GM12878 (cell line): ENCODE measurements around the gene RAB11A. TPM values are rescaled to one million over a fixed set of nuclear protein-coding genes. Genes with fewer than 3 reads are reported as not detected.

ENCODE experiments used
- ASH2L ChIP-seq: fragments of 300-600, 200-600 bp; sonication (generic); IDR thresholded peaks from 2 replicates; pipeline ENCODE4 v1.6.1; 2017; ENCODE audit warnings: low read depth, mild to moderate bottlenecking, borderline replicate concordance
- E4F1 ChIP-seq: fragments of 450-650 bp; IDR thresholded peaks from 2 replicates; pipeline ENCODE4 v1.6.1; 2018; ENCODE audit warnings: borderline replicate concordance, mild to moderate bottlenecking; ENCODE audit not compliant: partially characterized antibody
- EGR1 ChIP-seq, 2 experiments: IDR thresholded peaks; 1 replicate in 1 of 2; 2 replicates in 1 of 2; pipeline ENCODE4 v1.6.1; 2011 to 2012; ENCODE audit warnings: low read depth in 2 of 2, low read length in 2 of 2, borderline replicate concordance in 1 of 2, mild to moderate bottlenecking in 1 of 2, moderate library complexity in 1 of 2
- IRF4 ChIP-seq: IDR thresholded peaks from 2 replicates; pipeline ENCODE4 v1.6.1; 2011; ENCODE audit warnings: low read depth, low read length
- MYB ChIP-seq: fragments of 150-350 bp; IDR thresholded peaks from 2 replicates; pipeline ENCODE4 v1.6.1; 2014; ENCODE audit warnings: mild to moderate bottlenecking, low read depth, low read length, borderline replicate concordance
- NBN ChIP-seq: fragments of 450-650 bp; IDR thresholded peaks from 2 replicates; pipeline ENCODE4 v1.6.1; 2016
- NFIC ChIP-seq: IDR thresholded peaks from 2 replicates; pipeline ENCODE4 v1.6.1; 2012; ENCODE audit warnings: low read depth, mild to moderate bottlenecking, inconsistent platforms, low read length, moderate library complexity
- RB1 ChIP-seq: fragments of 450-650 bp; formaldehyde crosslinking; IDR thresholded peaks from 2 replicates; pipeline ENCODE4 v1.6.1; 2017; ENCODE audit warnings: mild to moderate bottlenecking, borderline replicate concordance
- SIN3A ChIP-seq: IDR thresholded peaks from 2 replicates; pipeline ENCODE4 v1.6.1; 2012; ENCODE audit warnings: low read depth, low read length, improper control_type of control experiment
- SPI1 ChIP-seq: IDR thresholded peaks from 2 replicates; pipeline ENCODE4 v1.6.1; 2011; ENCODE audit warnings: low read depth, mild to moderate bottlenecking, low read length, moderate library complexity, borderline replicate concordance; ENCODE audit not compliant: insufficient read depth
- SREBF2 ChIP-seq: IDR thresholded peaks from 2 replicates; pipeline ENCODE4 v1.6.1; 2012; ENCODE audit warnings: mild to moderate bottlenecking, low read length
- SRF ChIP-seq, 2 experiments: IDR thresholded peaks; 2 replicates each; pipeline ENCODE4 v1.6.1; 2011; ENCODE audit warnings: low read depth in 2 of 2, low read length in 2 of 2, mild to moderate bottlenecking in 1 of 2, moderate library complexity in 1 of 2
- TBL1XR1 ChIP-seq: IDR thresholded peaks from 2 replicates; pipeline ENCODE4 v1.6.1; 2012; ENCODE audit warnings: low read depth, low read length, improper control_type of control experiment
- ZBTB33 ChIP-seq: fragments of 450-650 bp; IDR thresholded peaks from 2 replicates; pipeline ENCODE4 v1.6.1; 2017; ENCODE audit warnings: mild to moderate bottlenecking
- ZNF217 ChIP-seq: fragments of 450-650 bp; IDR thresholded peaks from 2 replicates; pipeline ENCODE4 v1.6.1; 2017; ENCODE audit warnings: antibody characterized with exemption, mild to moderate bottlenecking
- ZNF687 ChIP-seq: fragments of 450-650 bp; IDR thresholded peaks from 2 replicates; pipeline ENCODE4 v1.6.1; 2017; ENCODE audit warnings: mild to moderate bottlenecking, moderate library complexity
- polyA plus RNA-seq, 11 experiments: library from polyadenylated mRNA; depleted of rRNA in 4 of 11; unstranded in 6 of 11; stranded (reverse) in 5 of 11; fragments of >200 nt; fragmentation: Nextera tagmentation in 4 of 11; fragmentation: Illumina TruSeq in 1 of 11; extraction: Ambion mirVana in 4 of 11; extraction: Trizol in 1 of 11; gene quantifications; 1 replicate in 1 of 11; 2 replicates in 10 of 11; pipeline versions ENCODE4 v1.2.1 to v1.2.3, GENCODE V29; 2011 to 2016; ENCODE audit warnings: inconsistent platforms in 2 of 11, missing spikeins in 2 of 11, low read depth in 1 of 11
- total RNA-seq, 4 experiments: library from RNA; depleted of rRNA in 3 of 4; stranded (reverse); fragments of >200 nt in 3 of 4; fragmentation: Illumina TruSeq in 1 of 4; extraction: Trizol in 1 of 4; gene quantifications; 2 replicates each; pipeline versions ENCODE4 v1.2.1 to v1.2.3, GENCODE V29; 2013 to 2021
- TF ChIP-seq, protein P1 (sequence below): fragments of 450-650 bp; IDR thresholded peaks from 2 replicates; pipeline ENCODE4 v1.6.1; 2017; ENCODE audit warnings: low read depth, mild to moderate bottlenecking, moderate library complexity
- TF ChIP-seq, protein P2 (sequence below): fragments of 450-650 bp; conservative IDR thresholded peaks from 2 replicates; pipeline ENCODE4 v1.6.1; 2017; ENCODE audit warnings: mild to moderate bottlenecking, moderate library complexity

RAB11A gene
- total and polyA plus RNA-seq, 10 of the 15 experiments (the other 5 are each of a cell fraction or from before 2014, with no cell fraction given): 128 to 387 (median 224) TPM

DNA sequence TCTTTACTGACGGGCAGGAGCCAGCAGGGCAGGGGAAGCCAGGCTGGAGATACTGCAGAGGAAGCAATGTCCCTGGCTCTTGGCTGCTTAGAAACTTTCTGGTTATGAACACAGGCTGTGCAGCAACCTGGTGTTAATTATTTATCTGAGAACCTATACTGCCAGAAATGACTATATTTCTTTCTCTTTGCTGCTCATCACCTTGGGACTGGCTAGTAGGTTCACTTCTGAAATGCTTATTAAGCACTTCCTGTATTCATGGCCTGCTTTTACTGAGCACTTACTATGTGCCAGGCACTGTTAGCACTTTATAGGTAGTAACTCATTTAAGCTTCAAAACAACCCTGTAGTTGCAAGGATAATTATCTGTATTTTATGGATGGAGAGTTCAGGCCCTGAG is 57.6 kb downstream of the RAB11A start (continued):
- TF ChIP-seq ZNF687 (peak; percentile 46; the same call in 1 of the 2 replicates), NBN (0 out of 2 replicates have a peak, but pooled peaks have one; percentile 25), IRF4 (peak; percentile 54; the same call in 1 of the 2 replicates), RB1 (no peak), SIN3A (no peak), EGR1 (IDR thresholded peaks at IDR 0.05; ENCODE audit: borderline replicate concordance in 1 of 2, low read depth in 2 of 2, low read length in 2 of 2) (no peak), SRF (IDR thresholded peaks at IDR 0.05; ENCODE audit: low read depth in 2 of 2, low read length in 2 of 2) (no peak), MYB (no peak), NFIC (no peak), ZBTB33 (no peak), TBL1XR1 (no peak), ZNF217 (peak; percentile 95), E4F1 (no peak), SREBF2 (no peak), SPI1 (peak; percentile 54; the same call in 1 of the 2 replicates), ASH2L (no peak)
- TF ChIP-seq, protein P1, sequence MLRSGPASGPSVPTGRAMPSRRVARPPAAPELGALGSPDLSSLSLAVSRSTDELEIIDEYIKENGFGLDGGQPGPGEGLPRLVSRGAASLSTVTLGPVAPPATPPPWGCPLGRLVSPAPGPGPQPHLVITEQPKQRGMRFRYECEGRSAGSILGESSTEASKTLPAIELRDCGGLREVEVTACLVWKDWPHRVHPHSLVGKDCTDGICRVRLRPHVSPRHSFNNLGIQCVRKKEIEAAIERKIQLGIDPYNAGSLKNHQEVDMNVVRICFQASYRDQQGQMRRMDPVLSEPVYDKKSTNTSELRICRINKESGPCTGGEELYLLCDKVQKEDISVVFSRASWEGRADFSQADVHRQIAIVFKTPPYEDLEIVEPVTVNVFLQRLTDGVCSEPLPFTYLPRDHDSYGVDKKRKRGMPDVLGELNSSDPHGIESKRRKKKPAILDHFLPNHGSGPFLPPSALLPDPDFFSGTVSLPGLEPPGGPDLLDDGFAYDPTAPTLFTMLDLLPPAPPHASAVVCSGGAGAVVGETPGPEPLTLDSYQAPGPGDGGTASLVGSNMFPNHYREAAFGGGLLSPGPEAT: 0 out of 2 replicates have a peak, but pooled peaks have one; percentile 26
- TF ChIP-seq, protein P2, sequence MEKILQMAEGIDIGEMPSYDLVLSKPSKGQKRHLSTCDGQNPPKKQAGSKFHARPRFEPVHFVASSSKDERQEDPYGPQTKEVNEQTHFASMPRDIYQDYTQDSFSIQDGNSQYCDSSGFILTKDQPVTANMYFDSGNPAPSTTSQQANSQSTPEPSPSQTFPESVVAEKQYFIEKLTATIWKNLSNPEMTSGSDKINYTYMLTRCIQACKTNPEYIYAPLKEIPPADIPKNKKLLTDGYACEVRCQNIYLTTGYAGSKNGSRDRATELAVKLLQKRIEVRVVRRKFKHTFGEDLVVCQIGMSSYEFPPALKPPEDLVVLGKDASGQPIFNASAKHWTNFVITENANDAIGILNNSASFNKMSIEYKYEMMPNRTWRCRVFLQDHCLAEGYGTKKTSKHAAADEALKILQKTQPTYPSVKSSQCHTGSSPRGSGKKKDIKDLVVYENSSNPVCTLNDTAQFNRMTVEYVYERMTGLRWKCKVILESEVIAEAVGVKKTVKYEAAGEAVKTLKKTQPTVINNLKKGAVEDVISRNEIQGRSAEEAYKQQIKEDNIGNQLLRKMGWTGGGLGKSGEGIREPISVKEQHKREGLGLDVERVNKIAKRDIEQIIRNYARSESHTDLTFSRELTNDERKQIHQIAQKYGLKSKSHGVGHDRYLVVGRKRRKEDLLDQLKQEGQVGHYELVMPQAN: peak; percentile 38; the same call in 1 of the 2 replicates
